Effector memory CD4-positive, alpha-beta T cell (primary cell): ENCODE data around the gene TERB2.
"Not testable (repeated sequence)": the region's sequence is repeated elsewhere in the genome, so short reads cannot be mapped to it uniquely, and the experiment has no call there.

Source experiments
- DNase-seq, 3 donors: peaks; one replicate each; pipeline ENCODE4 v3.0.0-alpha.2; 2020
- H3K27ac ChIP-seq: 2 replicates; pipeline ENCODE4 v1.7.0; 2013; ENCODE audit warnings: mild to moderate bottlenecking, low read length, moderate library complexity; ENCODE audit not compliant: insufficient read depth, poor library complexity, severe bottlenecking
- H3K27me3 ChIP-seq: replicated peaks from 2 replicates; pipeline ENCODE4 v1.7.0; 2013; ENCODE audit warnings: mild to moderate bottlenecking, low read length; ENCODE audit not compliant: insufficient read depth, control insufficient read depth, poor library complexity, severe bottlenecking
- H3K36me3 ChIP-seq: 2 replicates; pipeline ENCODE4 v1.7.0; 2013; ENCODE audit warnings: mild to moderate bottlenecking, low read length, moderate library complexity; ENCODE audit not compliant: control insufficient read depth, insufficient read depth
- H3K4me1 ChIP-seq: 2 replicates; pipeline ENCODE4 v1.7.0; 2013; ENCODE audit warnings: low read length, mild to moderate bottlenecking; ENCODE audit not compliant: control insufficient read depth, insufficient read depth, poor library complexity, severe bottlenecking
- H3K4me3 ChIP-seq: 2 replicates; pipeline ENCODE4 v1.7.0; 2013; ENCODE audit warnings: low read length, low read depth, mild to moderate bottlenecking; ENCODE audit not compliant: insufficient read depth, poor library complexity, severe bottlenecking
- H3K9me3 ChIP-seq: 2 replicates; pipeline ENCODE4 v1.7.0; 2013; ENCODE audit warnings: mild to moderate bottlenecking, low read length, moderate library complexity; ENCODE audit not compliant: control insufficient read depth
- total RNA-seq, 3 donors: gene quantifications; one replicate each; lab custom pipeline; 2026; lab: John Stamatoyannopoulos, UW

TERB2 gene
- 0 reads per million in 3 donors for total RNA-seq

- no peak within 1 kb of the TSS for H3K4me3 ChIP-seq
- H3K27ac ChIP-seq, result no peak within 1 kb of the TSS
Measured at GRCh38 chr15:44956388-44956787, at the start of gene TERB2. TERB2 (plus strand) TSS chr15:44956687; CDS start chr15:44956719, 32 bp downstream.

DNA sequence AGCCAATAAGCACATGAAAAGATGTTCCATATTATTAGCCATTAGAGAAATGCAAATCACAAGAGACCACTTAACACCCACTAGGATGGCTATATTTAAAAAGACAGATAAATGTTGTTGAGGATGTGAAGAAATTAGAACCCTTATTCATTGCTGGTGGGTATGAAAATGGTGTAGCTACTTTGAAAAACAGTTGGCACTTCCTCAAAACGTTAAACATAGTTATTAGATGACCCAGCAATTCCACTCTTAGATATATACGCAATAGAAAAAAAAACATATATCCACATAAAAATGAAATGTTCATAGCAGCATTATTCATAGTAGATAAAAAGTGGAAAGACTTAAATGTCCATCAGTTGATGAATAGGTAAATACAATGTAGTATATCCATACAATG is 47.1 kb upstream of the TERB2 start:
- H3K4me1 ChIP-seq, result no peaks in the 10 kb centered on the region
- H3K9me3 ChIP-seq, result no peaks in the 10 kb centered on the region
- no peaks in the 10 kb centered on the region for H3K36me3 ChIP-seq
- no peak overlapping the region for H3K4me3 ChIP-seq
- H3K27me3 ChIP-seq, result no peaks in the 10 kb centered on the region
- H3K27ac ChIP-seq, result no peak overlapping the region
- no peak for DNase-seq

More at GRCh38 chr15:44956388-44956787, at the start of gene TERB2:
- H3K4me1 ChIP-seq, result no peaks in the 10 kb centered on the region
- H3K36me3 ChIP-seq, result no peaks in the 10 kb centered on the region
- H3K9me3 ChIP-seq, result no peaks in the 10 kb centered on the region
- no peaks in the 10 kb centered on the region for H3K27me3 ChIP-seq
- no peak for DNase-seq

GRCh38 chr15:44910981-44911625 is 45.4 kb upstream of the TERB2 start:
- H3K4me3 ChIP-seq, result no peak overlapping the region
- H3K27me3 ChIP-seq, result no peaks in the 10 kb centered on the region
- no peak for DNase-seq
- H3K9me3 ChIP-seq, result no peaks in the 10 kb centered on the region
- no peaks in the 10 kb centered on the region for H3K36me3 ChIP-seq
- no peaks in the 10 kb centered on the region for H3K4me1 ChIP-seq
- H3K27ac ChIP-seq, result no peak overlapping the region

DNA sequence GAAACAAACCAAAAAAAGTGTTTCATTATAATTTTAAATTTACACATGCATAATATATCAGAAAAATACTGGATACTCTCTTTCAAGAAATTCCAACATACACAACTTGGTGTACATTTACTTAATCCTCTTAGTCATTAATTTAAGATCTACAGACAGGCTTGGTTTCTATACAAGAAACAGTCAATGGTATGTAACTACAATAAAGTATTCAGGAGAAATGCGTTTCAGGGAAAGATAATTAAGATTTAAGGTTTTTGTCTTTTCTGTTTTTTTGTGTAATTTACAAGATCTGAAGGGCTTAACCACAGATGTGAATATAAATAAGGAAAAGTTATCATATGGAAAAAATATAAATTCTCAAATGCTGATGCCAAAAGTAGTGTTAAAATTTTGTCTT is 44.3 kb upstream of the TERB2 start:
- not testable (repeated sequence) for H3K27me3 ChIP-seq, H3K4me3 ChIP-seq, H3K27ac ChIP-seq, H3K9me3 ChIP-seq, DNase-seq, H3K36me3 ChIP-seq, H3K4me1 ChIP-seq

GRCh38 chr15:44912974-44913448 is 43.5 kb upstream of the TERB2 start:
- not testable (repeated sequence) for H3K4me3 ChIP-seq, H3K4me1 ChIP-seq, H3K27ac ChIP-seq, H3K27me3 ChIP-seq, DNase-seq, H3K9me3 ChIP-seq, H3K36me3 ChIP-seq

- no peak overlapping the region for H3K27ac ChIP-seq
- no peak for DNase-seq
- no peaks in the 10 kb centered on the region for H3K36me3 ChIP-seq
- H3K9me3 ChIP-seq, result no peaks in the 10 kb centered on the region
- no peaks in the 10 kb centered on the region for H3K27me3 ChIP-seq
- no peak overlapping the region for H3K4me3 ChIP-seq
- no peaks in the 10 kb centered on the region for H3K4me1 ChIP-seq
Measured at GRCh38 chr15:44918136-44918535, 38.4 kb upstream of the TERB2 start.

GRCh38 chr15:44928658-44929057 is 27.8 kb upstream of the TERB2 start:
- H3K27me3 ChIP-seq, DNase-seq, H3K4me3 ChIP-seq, H3K9me3 ChIP-seq, H3K4me1 ChIP-seq, H3K27ac ChIP-seq, H3K36me3 ChIP-seq: not testable (repeated sequence)

DNA sequence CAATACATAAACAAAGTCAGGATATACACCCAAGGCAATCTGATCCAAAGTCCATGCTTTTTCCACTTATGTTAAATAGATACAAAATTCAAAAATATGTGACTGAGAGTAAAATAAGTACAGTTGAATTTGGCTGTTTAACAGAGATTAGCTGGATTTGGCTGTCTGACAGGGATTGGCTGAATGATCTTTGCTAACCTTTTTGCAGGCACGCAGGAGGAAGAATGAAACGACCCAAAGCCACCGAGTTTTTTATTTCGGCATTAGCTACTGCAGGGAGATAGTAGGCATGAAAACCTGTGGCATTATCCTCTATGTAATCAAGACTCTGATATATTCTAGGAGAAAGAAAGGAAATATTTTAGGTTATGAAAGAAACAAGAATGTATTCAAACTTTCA is 26.2 kb upstream of the TERB2 start:
- not testable (repeated sequence) for H3K4me3 ChIP-seq, H3K27me3 ChIP-seq, H3K36me3 ChIP-seq, DNase-seq, H3K4me1 ChIP-seq, H3K9me3 ChIP-seq, H3K27ac ChIP-seq

GRCh38 chr15:44958302-44958701 is 1.8 kb downstream of the TERB2 start:
- not testable (repeated sequence) for H3K27me3 ChIP-seq, DNase-seq, H3K4me1 ChIP-seq

DNA sequence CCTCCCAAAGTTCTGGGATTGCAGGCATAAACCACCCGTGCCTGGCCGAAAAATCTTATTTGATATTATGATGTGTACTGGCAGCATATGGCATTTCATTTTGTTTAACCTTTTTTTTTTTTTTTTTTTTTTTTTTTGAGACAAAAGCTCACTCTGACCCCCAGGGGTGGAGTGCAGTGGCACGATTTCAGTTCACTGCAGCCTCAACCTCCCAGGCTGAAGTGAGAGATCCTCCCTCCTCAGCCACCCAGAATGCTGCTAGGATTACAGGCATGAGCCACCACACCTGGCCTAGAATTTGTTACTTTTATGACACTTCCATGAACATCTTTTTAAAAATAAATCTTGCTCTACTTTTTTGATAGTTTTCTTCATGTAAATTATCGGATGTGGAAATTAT is 12.0 kb downstream of the TERB2 start:
- Histone ChIP-seq H3K36me3 (no peaks in the 10 kb centered on the region), H3K9me3 (no peaks in the 10 kb centered on the region), H3K27ac (no peak overlapping the region), H3K27me3 (no peaks in the 10 kb centered on the region), H3K4me3 (no peak overlapping the region), H3K4me1 (no peaks in the 10 kb centered on the region)
- no peak for DNase-seq

More at GRCh38 chr15:44958302-44958701, 1.8 kb downstream of the TERB2 start:
- not testable (repeated sequence) for H3K9me3 ChIP-seq, H3K36me3 ChIP-seq, H3K27ac ChIP-seq, H3K4me3 ChIP-seq
